Duodenal mucosa (tissue), 2 donors: ENCODE results near the gene CD81.
"Not testable (repeated sequence)": the region's sequence is repeated elsewhere in the genome, so short reads cannot be mapped to it uniquely, and the experiment has no call there.

Source experiments
- H3K27ac ChIP-seq: one replicate; pipeline ENCODE4 v1.7.0; 2013; ENCODE audit warnings: low read depth, low read length
- H3K27me3 ChIP-seq, 2 donors: one replicate each; pipeline ENCODE4 v1.7.0; 2013; ENCODE audit warnings: low read length in 2 of 2, control low read depth in 1 of 2; ENCODE audit not compliant: insufficient read depth in 2 of 2, control insufficient read depth in 1 of 2
- H3K36me3 ChIP-seq, 2 donors: one replicate each; pipeline ENCODE4 v1.7.0; 2013; ENCODE audit warnings: low read length in 2 of 2, control low read depth in 1 of 2; ENCODE audit not compliant: insufficient read depth in 2 of 2, control insufficient read depth in 1 of 2
- H3K4me1 ChIP-seq, 2 donors: one replicate each; pipeline ENCODE4 v1.7.0; 2013; ENCODE audit warnings: low read length in 2 of 2, control low read depth in 1 of 2; ENCODE audit not compliant: insufficient read depth in 2 of 2, control insufficient read depth in 1 of 2
- H3K4me3 ChIP-seq, 2 donors: one replicate each; pipeline ENCODE4 v1.7.0; 2013; ENCODE audit warnings: low read length in 2 of 2, low read depth in 1 of 2
- H3K9ac ChIP-seq, 2 donors: one replicate each; pipeline ENCODE4 v1.7.0; 2013; ENCODE audit warnings: low read length in 2 of 2, low read depth in 1 of 2
- H3K9me3 ChIP-seq, 2 donors: one replicate each; pipeline ENCODE4 v1.7.0; 2013; ENCODE audit warnings: low read length in 2 of 2, control low read depth in 1 of 2; ENCODE audit not compliant: control insufficient read depth in 1 of 2

CD81 gene, protein sequence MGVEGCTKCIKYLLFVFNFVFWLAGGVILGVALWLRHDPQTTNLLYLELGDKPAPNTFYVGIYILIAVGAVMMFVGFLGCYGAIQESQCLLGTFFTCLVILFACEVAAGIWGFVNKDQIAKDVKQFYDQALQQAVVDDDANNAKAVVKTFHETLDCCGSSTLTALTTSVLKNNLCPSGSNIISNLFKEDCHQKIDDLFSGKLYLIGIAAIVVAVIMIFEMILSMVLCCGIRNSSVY

DNA sequence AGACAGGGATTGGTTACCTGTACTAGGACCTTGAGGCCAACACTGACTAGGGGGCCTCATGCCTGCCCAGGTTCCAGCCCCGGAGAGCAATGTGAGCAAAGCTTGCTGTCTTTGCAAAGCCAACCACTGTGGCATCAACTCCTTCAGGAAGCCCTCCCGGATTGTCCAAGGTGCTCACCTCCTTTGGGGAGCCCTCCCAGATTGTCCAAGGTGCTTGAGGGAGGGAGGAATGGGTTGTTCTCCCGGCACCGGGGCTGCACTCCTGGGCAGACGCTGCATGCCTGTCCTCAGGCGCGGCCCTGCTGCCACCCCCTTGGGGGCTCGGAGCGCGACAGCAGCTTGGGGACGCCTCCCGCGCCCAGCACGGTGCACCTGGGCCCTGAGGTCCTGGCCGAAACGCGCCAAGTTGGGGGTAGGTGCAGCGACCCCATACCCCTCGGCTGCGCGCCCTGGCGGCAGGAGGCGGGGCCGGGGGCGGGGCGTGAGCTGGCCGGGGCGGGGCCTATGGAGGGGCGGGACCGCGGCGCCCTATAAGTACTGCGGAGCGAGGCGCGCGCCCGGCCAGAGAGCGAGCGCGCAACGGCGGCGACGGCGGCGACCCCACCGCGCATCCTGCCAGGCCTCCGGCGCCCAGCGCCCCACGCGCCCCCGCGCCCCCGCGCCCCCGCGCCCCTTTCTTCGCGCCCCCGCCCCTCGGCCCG is at the start of gene CD81:
Gene CD81, plus strand, starts transcription at position 560 of the 701 bp plus-strand sequence. CDS start 240 bp downstream, outside the sequence.
- Histone ChIP-seq H3K4me3 (peak within 1 kb of the TSS; percentile 81 to 82), H3K27me3 (no peaks in the 10 kb centered on the region), H3K4me1 (peaks cover 43 to 47% of the 10 kb centered on the region in 2 donors), H3K9me3 (no peaks in the 10 kb centered on the region), H3K36me3 (no peaks in the 10 kb centered on the region), H3K9ac (peak within 1 kb of the TSS; percentile 77 to 88), H3K27ac (peak within 1 kb of the TSS; percentile 90)

DNA sequence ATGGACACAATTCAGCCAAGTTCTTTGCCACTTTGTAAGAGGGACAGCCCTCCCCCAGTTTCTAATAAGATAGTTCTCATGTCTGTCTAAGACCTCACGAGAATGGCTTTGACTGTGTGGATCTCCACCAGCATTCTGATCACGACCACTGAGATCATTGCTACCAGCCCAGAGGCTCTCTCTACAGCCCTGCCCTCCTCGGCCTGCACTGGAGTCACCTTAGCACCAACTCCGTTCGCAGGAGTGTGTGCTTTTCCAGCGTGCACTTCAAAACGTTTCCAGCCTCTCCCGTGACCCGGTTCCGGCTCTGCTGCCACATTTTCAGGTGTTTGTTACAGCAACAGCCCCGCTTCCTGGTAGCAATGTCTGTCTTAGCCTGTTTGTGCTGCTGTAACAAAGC is 49.1 kb upstream of the CD81 start:
- H3K27ac ChIP-seq: no peak overlapping the region
- no peaks in the 10 kb centered on the region for H3K36me3 ChIP-seq
- no peaks in the 10 kb centered on the region for H3K4me1 ChIP-seq
- H3K4me3 ChIP-seq: no peak overlapping the region
- no peak overlapping the region for H3K9ac ChIP-seq
- no peaks in the 10 kb centered on the region for H3K27me3 ChIP-seq
- peaks cover 0 to 8% of the 10 kb centered on the region in 2 donors for H3K9me3 ChIP-seq

DNA sequence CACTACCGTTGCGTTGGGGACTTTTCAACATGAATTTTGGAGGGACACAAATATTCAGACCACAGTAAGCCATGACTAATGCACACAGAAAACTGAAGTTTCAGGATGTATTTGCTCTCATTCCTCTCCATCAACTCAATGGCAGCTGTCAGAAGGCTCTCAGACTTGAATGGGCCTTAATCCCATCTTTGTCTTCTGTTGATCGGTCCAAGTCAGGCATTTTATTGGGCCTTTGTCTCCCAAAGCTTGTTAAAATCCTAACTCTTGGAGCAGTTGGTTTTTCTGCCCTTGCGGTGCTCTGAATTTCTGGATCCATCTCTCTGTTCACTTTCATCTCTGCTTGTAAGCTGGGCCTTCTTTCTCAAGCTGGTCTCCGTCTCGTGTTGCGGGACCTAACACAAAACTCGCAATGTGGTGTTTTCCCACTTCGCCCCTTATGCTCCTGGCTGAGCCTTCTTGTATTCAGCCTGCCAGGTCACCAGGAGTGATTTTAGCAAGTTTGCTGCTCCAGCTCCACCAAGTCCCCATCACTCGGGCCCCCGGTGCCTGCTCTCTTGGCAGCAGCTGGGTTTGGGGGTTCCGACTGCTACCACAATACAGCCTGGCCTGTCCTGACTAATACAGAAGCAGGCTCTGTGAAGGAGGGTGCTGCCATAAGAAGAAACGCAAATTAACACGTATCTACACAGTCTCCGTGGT is 48.3 kb upstream of the CD81 start:
- Histone ChIP-seq H3K9me3 (peaks cover 0 to 8% of the 10 kb centered on the region in 2 donors), H3K4me3 (no peak overlapping the region), H3K4me1 (no peaks in the 10 kb centered on the region), H3K27ac (no peak overlapping the region), H3K9ac (no peak overlapping the region), H3K27me3 (no peaks in the 10 kb centered on the region), H3K36me3 (no peaks in the 10 kb centered on the region)

DNA sequence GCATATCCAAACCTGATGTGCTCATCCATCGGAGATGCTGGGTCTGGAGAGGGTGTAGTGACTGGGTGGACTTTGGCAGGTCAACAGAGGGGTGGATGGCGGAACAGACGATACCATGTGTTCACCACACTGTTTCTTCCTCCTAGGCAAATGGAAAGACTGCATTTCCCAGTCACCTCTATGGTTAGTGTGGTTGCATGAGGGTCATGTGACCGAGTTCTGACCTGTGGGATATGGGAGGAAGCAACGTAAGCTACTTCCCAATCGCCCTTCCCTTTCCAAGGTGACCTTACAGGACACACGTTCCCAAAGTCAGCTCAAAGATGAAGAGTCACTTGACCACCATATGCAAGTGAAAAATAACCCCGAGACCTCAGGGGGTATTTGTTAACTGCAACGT is 47.6 kb upstream of the CD81 start:
- Histone ChIP-seq H3K27ac (no peak overlapping the region), H3K9me3 (peaks cover 0 to 8% of the 10 kb centered on the region in 2 donors), H3K36me3 (no peaks in the 10 kb centered on the region), H3K4me1 (no peaks in the 10 kb centered on the region), H3K4me3 (no peak overlapping the region), H3K27me3 (no peaks in the 10 kb centered on the region), H3K9ac (no peak overlapping the region)

DNA sequence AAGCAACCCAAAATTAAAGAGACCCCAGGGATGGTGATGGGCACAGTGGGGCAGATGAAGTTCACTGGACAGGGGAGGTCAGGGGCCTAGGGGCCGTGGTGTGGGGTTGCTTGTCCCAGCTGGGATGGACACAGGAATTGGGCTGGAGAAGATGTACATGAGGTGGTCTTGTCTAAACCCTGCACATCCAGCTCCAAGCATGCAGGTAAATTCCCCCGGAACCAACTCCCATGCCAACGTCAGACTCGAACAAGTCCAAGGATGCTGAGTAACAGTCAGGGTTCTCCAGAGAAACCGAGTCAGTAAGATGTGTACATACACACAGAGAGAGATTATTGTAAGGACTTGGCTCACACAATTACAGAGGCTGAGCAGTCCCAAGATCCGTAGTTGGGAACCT is 46.4 kb upstream of the CD81 start:
- no peak overlapping the region for H3K27ac ChIP-seq
- H3K9ac ChIP-seq: no peak overlapping the region
- H3K9me3 ChIP-seq: peaks cover 0 to 8% of the 10 kb centered on the region in 2 donors
- H3K4me1 ChIP-seq: no peaks in the 10 kb centered on the region
- H3K4me3 ChIP-seq: no peak overlapping the region
- H3K27me3 ChIP-seq: no peaks in the 10 kb centered on the region
- no peaks in the 10 kb centered on the region for H3K36me3 ChIP-seq

DNA sequence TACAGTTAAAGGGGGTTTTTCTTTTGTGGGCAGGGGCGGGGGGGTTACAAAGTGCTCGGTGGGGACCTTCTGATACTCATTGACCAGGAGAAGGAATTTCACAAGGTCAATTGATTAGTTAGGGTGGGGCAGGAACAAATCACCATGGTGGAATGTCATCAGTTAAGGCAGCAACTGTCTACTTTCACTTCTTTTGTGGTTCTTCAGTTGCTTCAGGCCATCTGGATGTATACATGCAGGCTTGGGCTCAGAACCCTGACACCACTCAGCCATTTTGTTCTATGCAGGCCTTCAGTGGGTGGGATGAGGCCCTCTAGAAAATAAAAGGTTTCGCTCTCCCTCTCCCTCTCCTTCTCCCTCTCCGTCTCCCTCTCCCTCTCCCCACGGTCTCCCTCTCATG is 45.7 kb upstream of the CD81 start:
- no peaks in the 10 kb centered on the region for H3K4me1 ChIP-seq
- peaks cover 0 to 2% of the 10 kb centered on the region in 2 donors for H3K27me3 ChIP-seq
- no peak overlapping the region for H3K9ac ChIP-seq
- peaks cover 0 to 8% of the 10 kb centered on the region in 2 donors for H3K9me3 ChIP-seq
- H3K36me3 ChIP-seq: no peaks in the 10 kb centered on the region
- H3K4me3 ChIP-seq: no peak overlapping the region
- no peak overlapping the region for H3K27ac ChIP-seq

DNA sequence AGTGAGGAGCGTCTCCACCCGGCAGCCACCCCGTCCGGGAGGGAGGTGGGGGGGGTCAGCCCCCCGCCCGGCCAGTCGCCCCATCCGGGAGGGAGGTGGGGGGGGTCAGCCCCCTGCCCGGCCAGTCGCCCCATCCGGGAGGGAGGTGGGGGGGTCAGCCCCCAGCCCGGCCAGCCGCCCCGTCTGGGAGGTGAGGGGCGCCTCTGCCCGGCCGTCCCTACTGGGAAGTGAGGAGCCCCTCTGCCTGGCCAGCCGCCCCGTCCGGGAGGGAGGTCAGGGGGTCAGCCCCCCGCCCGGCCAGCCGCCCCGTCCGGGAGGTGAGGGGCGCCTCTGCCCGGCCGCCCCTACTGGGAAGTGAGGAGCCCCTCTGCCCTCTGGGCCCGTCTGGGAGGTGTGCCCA is 44.5 kb upstream of the CD81 start:
- not testable (repeated sequence) for H3K9ac ChIP-seq, H3K9me3 ChIP-seq, H3K27ac ChIP-seq, H3K4me3 ChIP-seq, H3K4me1 ChIP-seq, H3K27me3 ChIP-seq, H3K36me3 ChIP-seq

DNA sequence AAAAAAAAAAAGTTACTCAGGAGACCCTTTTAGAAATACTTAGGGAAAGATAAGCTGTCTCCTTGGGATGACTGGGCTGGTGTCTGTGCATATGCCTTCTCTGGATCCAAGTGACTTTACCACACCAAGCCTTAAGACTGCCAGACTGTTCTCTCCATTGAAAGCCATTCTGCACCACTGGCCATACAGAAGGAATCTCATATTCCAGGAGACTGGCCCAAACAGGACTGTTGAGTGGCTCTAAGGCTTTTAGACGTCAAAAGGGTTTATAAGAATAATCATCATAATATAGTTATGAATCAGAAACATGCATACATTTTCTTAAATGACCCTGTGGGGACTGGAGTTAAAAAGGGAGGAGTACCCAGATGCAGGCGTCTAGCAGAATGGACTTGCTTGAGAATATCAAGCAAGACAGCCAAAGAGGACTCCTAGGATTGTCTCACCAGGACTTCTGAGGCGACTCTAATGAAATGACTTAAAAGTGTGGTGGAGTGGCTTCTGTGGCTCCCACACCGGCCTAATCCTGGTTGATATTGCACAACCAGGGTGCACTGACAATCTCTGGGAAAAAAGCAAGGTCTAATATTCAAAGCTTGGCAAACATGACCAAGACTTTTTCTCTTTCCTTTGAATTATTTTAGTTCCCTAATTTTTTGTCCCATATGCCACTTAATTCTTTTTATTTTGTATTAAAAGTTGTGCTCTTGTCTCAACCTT is 43.5 kb upstream of the CD81 start:
- not testable (repeated sequence) for H3K9me3 ChIP-seq, H3K27me3 ChIP-seq, H3K9ac ChIP-seq, H3K4me3 ChIP-seq, H3K4me1 ChIP-seq, H3K36me3 ChIP-seq, H3K27ac ChIP-seq

DNA sequence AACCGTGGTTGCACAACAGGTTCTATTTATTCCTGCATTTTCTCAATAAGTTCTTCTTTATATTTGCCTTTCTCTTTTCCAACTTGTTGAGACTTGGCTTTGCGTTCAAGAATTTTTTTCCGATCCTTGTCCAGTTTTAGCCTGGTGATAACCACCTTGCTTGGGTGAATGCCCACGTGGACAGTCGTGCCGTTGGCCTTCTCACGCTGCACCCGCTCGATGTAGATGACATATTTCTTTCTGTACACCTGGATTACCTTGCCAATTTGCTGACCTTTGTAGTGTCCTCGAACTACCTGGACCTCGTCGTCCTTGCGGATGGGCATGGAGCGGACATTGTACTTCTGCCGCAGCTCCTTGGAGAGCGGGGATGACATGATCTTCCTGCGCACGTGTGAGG is 41.8 kb upstream of the CD81 start:
- H3K36me3 ChIP-seq, H3K27me3 ChIP-seq, H3K9ac ChIP-seq, H3K4me1 ChIP-seq, H3K9me3 ChIP-seq, H3K4me3 ChIP-seq, H3K27ac ChIP-seq: not testable (repeated sequence)

DNA sequence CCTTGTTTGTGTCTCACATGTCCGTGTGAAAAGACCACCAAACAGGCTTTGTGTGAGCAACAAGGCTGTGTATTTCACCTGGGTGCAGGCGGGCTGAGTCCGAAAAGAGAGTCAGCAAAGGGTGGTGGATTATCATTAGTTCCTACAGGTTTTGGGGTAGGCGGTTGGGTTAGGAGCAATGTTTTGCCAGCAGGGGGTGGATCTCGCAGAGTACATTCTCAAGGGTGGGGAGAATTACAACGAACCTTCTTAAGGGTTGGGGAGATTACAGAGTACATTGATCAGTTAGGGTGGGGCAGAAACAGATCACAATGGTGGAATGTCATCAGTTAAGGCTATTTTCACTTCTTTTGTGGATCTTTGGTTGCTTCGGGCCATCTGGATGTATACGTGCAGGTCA is 38.4 kb upstream of the CD81 start:
- H3K9ac ChIP-seq: not testable (repeated sequence)

More for the DNA sequence above, 38.4 kb upstream of the CD81 start:
- not testable (repeated sequence) for H3K4me1 ChIP-seq, H3K27ac ChIP-seq, H3K4me3 ChIP-seq, H3K36me3 ChIP-seq, H3K27me3 ChIP-seq, H3K9me3 ChIP-seq
